Measurements from ENCODE around the gene E4F1. TPM values are rescaled to one million over a fixed set of nuclear protein-coding genes. Genes with fewer than 3 reads are reported as not detected.
A peak's percentile ranks its signal among the peaks of the same experiment; 100 is the strongest.

E4F1 gene
- total and polyA plus RNA-seq, 2 donors (not counting 3 experiments of a cell fraction or from before 2014, with no cell fraction given), result 28.6 to 32.7 TPM

- Histone ChIP-seq H2AFZ (ENCODE audit: low read depth, low read length) (peak within 1 kb of the TSS; percentile 24), H3K4me3 (replicated peaks in 1 of 3; ENCODE audit: insufficient read depth in 1 of 3, low read depth in 1 of 3, low read length in 3 of 3) (peak within 1 kb of the TSS; percentile 67 to 95 (median 75)), H3K27ac (ENCODE audit: insufficient read depth, low read depth, low read length) (peak within 1 kb of the TSS; percentile 38), H3K9me3 (replicated peaks; ENCODE audit: control insufficient read depth, insufficient read depth, low read length) (no peaks in the 10 kb centered on the region), H4K20me1 (replicated peaks; ENCODE audit: control insufficient read depth, extremely low read depth, insufficient read depth, low read length) (no peaks in the 10 kb centered on the region), H3K79me2 (ENCODE audit: control insufficient read depth, insufficient read depth, low read length) (peaks cover 11% of the 10 kb centered on the region), H3K9ac (replicated peaks; ENCODE audit: extremely low read depth, insufficient read depth, low read length) (peak within 1 kb of the TSS; percentile 72), H3K36me3 (ENCODE audit: control insufficient read depth in 2 of 2, extremely low read depth in 1 of 2, insufficient read depth in 2 of 2, low read length in 2 of 2) (peaks cover 12 to 20% of the 10 kb centered on the region in 2 experiments), H3K4me1 (ENCODE audit: control insufficient read depth, extremely low read depth, insufficient read depth, low read length) (peaks cover 13% of the 10 kb centered on the region), H3K4me2 (ENCODE audit: insufficient read depth, low read length) (peak within 1 kb of the TSS; percentile 82), H3K27me3 (ENCODE audit: control insufficient read depth in 2 of 2, insufficient read depth in 2 of 2, low read length in 2 of 2) (no peaks in the 10 kb centered on the region), H3K9me1 (replicated peaks; ENCODE audit: control insufficient read depth, extremely low read depth, insufficient read depth, low read length) (no peaks in the 10 kb centered on the region)
- peak; percentile 91 for DNase-seq (ENCODE audit: low read depth, low spot score)
- peak; percentile 93 for FAIRE-seq
- no TSS peak for BruUV-seq (replicated peaks)
- intact Hi-C loops (cut with micrococcal nuclease) (loop anchor here (1.0 to 5.0 kb wide), 7 partner anchors 17 to 246 kb away; partner anchors contain the start of genes CASKIN1, E4F1, RNPS1 and TBC1D24), dilution Hi-C loops (cut with MboI; ENCODE audit: extremely low pct_ligation_motif_present, low sequenced_read_pairs) (no loop called here)
- CTCF ChIA-PET, result interaction anchor here (0.6 to 2.8 kb wide), 26 partner anchors 9 to 250 kb away, joined by 3 to 17 read pairs (median 6); partner anchors contain the start of genes CASKIN1, DNASE1L2, NTHL1 and PGP
- POLR2A ChIA-PET, result interaction anchor here (1.2 to 1.9 kb wide), 3 partner anchors 17 to 104 kb away, joined by 4 to 12 read pairs (median 6); partner anchors contain the start of gene TRAF7
- TF ChIP-seq MYC (IDR thresholded peaks at IDR 0.05; ENCODE audit: low read depth, low read length) (no peak), CTCF (IDR thresholded peaks at IDR 0.05; ENCODE audit: extremely low read depth in 1 of 2, insufficient read depth in 1 of 2, low read depth in 1 of 2, low read length in 2 of 2) (peak; percentile 58 to 78), JUN (IDR thresholded peaks at IDR 0.05; ENCODE audit: borderline replicate concordance, insufficient read depth, insufficient read length, low read depth) (no peak), MAX (IDR thresholded peaks at IDR 0.05; ENCODE audit: insufficient read depth, insufficient read length) (no peak), POLR2A (IDR thresholded peaks at IDR 0.05; ENCODE audit: low read depth, low read length) (peak; percentile 86), FOS (IDR thresholded peaks at IDR 0.05; ENCODE audit: borderline replicate concordance, insufficient read depth, low read length) (no peak), POLR2AphosphoS5 (IDR thresholded peaks at IDR 0.05; ENCODE audit: insufficient read depth, low read depth, low read length) (peak; percentile 98), EZH2 (IDR thresholded peaks at IDR 0.05; ENCODE audit: borderline replicate concordance, low read depth, low read length, severe bottlenecking) (no peak), GATA2 (IDR thresholded peaks at IDR 0.05; ENCODE audit: insufficient read depth, insufficient read length, low read depth, low read length) (no peak)
These were observed 28.1 kb downstream of the E4F1 start, which contains the start of gene ECI1 for GRCh38 chr16:2251296-2252111. TSS of gene ECI1 (minus strand) at chr16:2251587. CDS start at chr16:2251566, 21 bp downstream.

All from endothelial cell of umbilical vein (primary cell).